Neuronal stem cell (in vitro differentiated cells): ENCODE results near the gene ZNF367.

Experiments
- DNase-seq: peaks from one replicate; pipeline ENCODE4 v3.0.0-alpha.2; 2013; ENCODE audit warnings: low spot score
- H2AFZ ChIP-seq: one replicate; pipeline ENCODE4 v1.6.1; 2013; ENCODE audit warnings: mild to moderate bottlenecking, low read length, inconsistent platforms
- H2AK5ac ChIP-seq: 2 replicates; pipeline ENCODE4 v1.6.1; 2013; ENCODE audit warnings: low read depth, mild to moderate bottlenecking, inconsistent platforms, low read length, moderate library complexity, mixed read lengths
- H2BK120ac ChIP-seq: 2 replicates; pipeline ENCODE4 v1.6.1; 2013; ENCODE audit warnings: low read depth, mild to moderate bottlenecking, inconsistent platforms, low read length, moderate library complexity, mixed read lengths
- H2BK12ac ChIP-seq: one replicate; pipeline ENCODE4 v1.6.1; 2013; ENCODE audit warnings: low read length, inconsistent platforms
- H2BK15ac ChIP-seq: 2 replicates; pipeline ENCODE4 v1.6.1; 2013; ENCODE audit warnings: mild to moderate bottlenecking, low read length, inconsistent platforms, mixed read lengths
- H2BK5ac ChIP-seq: one replicate; pipeline ENCODE4 v1.6.1; 2013; ENCODE audit warnings: inconsistent platforms, mild to moderate bottlenecking, low read length, moderate library complexity
- H3K14ac ChIP-seq: one replicate; pipeline ENCODE4 v1.6.1; 2013; ENCODE audit warnings: low read length, inconsistent platforms
- H3K18ac ChIP-seq: 2 replicates; pipeline ENCODE4 v1.6.1; 2013; ENCODE audit warnings: low read length, inconsistent platforms
- H3K23ac ChIP-seq: 2 replicates; pipeline ENCODE4 v1.6.1; 2013; ENCODE audit warnings: low read depth, mild to moderate bottlenecking, mixed read lengths, low read length, inconsistent platforms; ENCODE audit not compliant: poor library complexity
- H3K27ac ChIP-seq: replicated peaks from 3 replicates; pipeline ENCODE4 v1.5.1; 2013; ENCODE audit warnings: low read length, inconsistent platforms
- H3K27me3 ChIP-seq, 3 experiments: 2 replicates each; pipeline ENCODE4 v1.6.1; 2013; ENCODE audit warnings: low read length in 3 of 3, mild to moderate bottlenecking in 2 of 3, inconsistent platforms in 1 of 3, low read depth in 1 of 3, mixed read lengths in 1 of 3, moderate library complexity in 1 of 3; ENCODE audit not compliant: control insufficient read depth in 3 of 3, insufficient read depth in 3 of 3
- H3K36me3 ChIP-seq, 2 donors: replicated peaks in 1 of 2; 2 replicates each; pipeline ENCODE4 v1.6.1; 2013; ENCODE audit warnings: low read length in 2 of 2; ENCODE audit not compliant: control insufficient read depth in 2 of 2, insufficient read depth in 2 of 2
- H3K4ac ChIP-seq: 2 replicates; pipeline ENCODE4 v1.6.1; 2013; ENCODE audit warnings: inconsistent platforms, mild to moderate bottlenecking, low read length, moderate library complexity
- H3K4me1 ChIP-seq, 2 donors: 1 replicate in 1 of 2; 2 replicates in 1 of 2; pipeline ENCODE4 v1.6.1; 2013; ENCODE audit warnings: low read length in 2 of 2, low read depth in 1 of 2; ENCODE audit not compliant: control insufficient read depth in 2 of 2, insufficient read depth in 1 of 2
- H3K4me2 ChIP-seq: one replicate; pipeline ENCODE4 v1.6.1; 2013; ENCODE audit warnings: mild to moderate bottlenecking, low read length, inconsistent platforms; ENCODE audit not compliant: insufficient read depth, poor library complexity, severe bottlenecking
- H3K4me3 ChIP-seq, 2 donors: 2 replicates each; pipeline ENCODE4 v1.5.1; 2013; ENCODE audit warnings: low read length in 2 of 2, mild to moderate bottlenecking in 2 of 2, inconsistent platforms in 1 of 2, moderate library complexity in 1 of 2
- H3K79me1 ChIP-seq: one replicate; pipeline ENCODE4 v1.6.1; 2013; ENCODE audit warnings: low read depth, mild to moderate bottlenecking, inconsistent platforms, low read length, moderate library complexity
- H3K9ac ChIP-seq: one replicate; pipeline ENCODE4 v1.6.1; 2013; ENCODE audit warnings: mild to moderate bottlenecking, low read depth, low read length, inconsistent platforms; ENCODE audit not compliant: poor library complexity
- H3K9me3 ChIP-seq, 2 donors: replicated peaks in 1 of 2; 2 replicates each; pipeline versions ENCODE3 to v1.6.1; 2013; ENCODE audit warnings: low read length in 2 of 2, mild to moderate bottlenecking in 2 of 2, inconsistent platforms in 1 of 2, low read depth in 1 of 2, mixed read lengths in 1 of 2, moderate library complexity in 1 of 2; ENCODE audit not compliant: control insufficient read depth in 2 of 2, insufficient read depth in 1 of 2
- H4K8ac ChIP-seq: one replicate; pipeline ENCODE4 v1.6.1; 2013; ENCODE audit warnings: low read depth, mild to moderate bottlenecking, inconsistent platforms, low read length, moderate library complexity
- H4K91ac ChIP-seq: one replicate; pipeline ENCODE4 v1.6.1; 2013; ENCODE audit warnings: low read length, low read depth, mild to moderate bottlenecking, inconsistent platforms; ENCODE audit not compliant: poor library complexity
- WGBS, 2 donors: extraction: QIAGEN DNeasy Blood & Tissue Kit; methylation state at CpG; one replicate each; pipeline ENCODE4 v1.1.7; 2013; ENCODE audit warnings: missing lambda C conversion rate in 2 of 2, mixed read lengths in 1 of 2; ENCODE audit not compliant: insufficient read length in 2 of 2, insufficient replicate concordance in 1 of 2; ENCODE audit errors: extremely low coverage in 2 of 2; 5-methylcytosine and 5-hydroxymethylcytosine counted together

Gene ZNF367

GRCh38 chr9:96449845-96450612, 31.9 kb upstream of the ZNF367 start, which contains the start of gene HABP4:
Gene HABP4 (plus strand): TSS chr9:96450169. CDS start chr9:96450280, 111 bp downstream.
- H3K27me3 ChIP-seq, result no peaks in the 10 kb centered on the region
- peak within 1 kb of the TSS; percentile 62 for H2BK15ac ChIP-seq
- peak within 1 kb of the TSS; percentile 87 for H3K18ac ChIP-seq
- H3K79me1 ChIP-seq, result peaks cover 3% of the 10 kb centered on the region
- peak within 1 kb of the TSS; percentile 99 for H2AFZ ChIP-seq
- H3K14ac ChIP-seq, result peak within 1 kb of the TSS; percentile 99
- peak within 1 kb of the TSS; percentile 92 for H3K9ac ChIP-seq
- peak within 1 kb of the TSS; percentile 28 for H2AK5ac ChIP-seq
- H4K8ac ChIP-seq, result no peak within 1 kb of the TSS
- no peak within 1 kb of the TSS for H2BK12ac ChIP-seq
- H3K23ac ChIP-seq, result peak within 1 kb of the TSS; percentile 87
- no CpG with 5 or more reads among the region's 108 CpGs for WGBS, 2 donors
- H3K9me3 ChIP-seq, result no peaks in the 10 kb centered on the region
- peak within 1 kb of the TSS; percentile 71 to 99 for H3K4me3 ChIP-seq
- peak within 1 kb of the TSS; percentile 94 for H3K4me2 ChIP-seq
- H3K27ac ChIP-seq, result peak within 1 kb of the TSS; percentile 44
- H2BK120ac ChIP-seq, result peak within 1 kb of the TSS; percentile 35
- no peaks in the 10 kb centered on the region for H3K36me3 ChIP-seq
- H3K4me1 ChIP-seq, result peaks cover 3 to 8% of the 10 kb centered on the region in 2 donors
- DNase-seq, result peak; percentile 94
- no peak within 1 kb of the TSS for H2BK5ac ChIP-seq
- H3K4ac ChIP-seq, result no peak within 1 kb of the TSS
- no peak within 1 kb of the TSS for H4K91ac ChIP-seq

DNA sequence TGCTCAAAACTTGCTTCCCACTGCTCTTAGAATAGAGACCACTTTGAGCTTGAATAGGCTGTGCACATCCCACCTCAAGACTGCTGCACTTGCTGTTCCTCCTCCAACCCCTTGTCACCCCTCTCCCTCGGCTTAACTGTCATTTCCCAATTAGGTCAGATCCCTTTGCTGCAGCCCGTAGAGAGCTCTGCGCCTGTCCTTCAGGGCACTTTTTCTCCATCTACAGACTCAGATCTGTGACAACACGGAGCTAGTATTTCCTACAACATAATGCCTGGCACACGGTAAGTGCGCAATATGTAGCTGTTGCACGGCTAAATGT, 31.3 kb upstream of the ZNF367 start:
- Histone ChIP-seq H3K36me3 (no peaks in the 10 kb centered on the region), H3K18ac (no peak overlapping the region), H2BK120ac (no peak overlapping the region), H3K9ac (no peak overlapping the region), H2BK5ac (no peak overlapping the region), H3K4me2 (peak overlapping the region; percentile 87), H3K4me1 (peaks cover 3 to 8% of the 10 kb centered on the region in 2 donors), H2BK15ac (no peak overlapping the region), H4K8ac (no peak overlapping the region), H3K27me3 (no peaks in the 10 kb centered on the region), H2AFZ (peak overlapping the region; percentile 99), H3K9me3 (no peaks in the 10 kb centered on the region), H2AK5ac (no peak overlapping the region), H3K79me1 (peaks cover 3% of the 10 kb centered on the region), H4K91ac (no peak overlapping the region), H3K14ac (no peak overlapping the region), H2BK12ac (no peak overlapping the region), H3K4me3 (peak overlapping the region; percentile 71 to 76), H3K23ac (no peak overlapping the region), H3K27ac (peak overlapping the region; percentile 7), H3K4ac (no peak overlapping the region)
- WGBS, 2 donors, result no CpG with 5 or more reads among the region's 7 CpGs
- DNase-seq, result no peak

GRCh38 chr9:96448546-96449170, 30.5 kb upstream of the ZNF367 start:
- Histone ChIP-seq H3K4me1 (peaks cover 3 to 8% of the 10 kb centered on the region in 2 donors), H3K4ac (no peak overlapping the region), H3K23ac (no peak overlapping the region), H2BK12ac (no peak overlapping the region), H2BK15ac (no peak overlapping the region), H3K36me3 (no peaks in the 10 kb centered on the region), H3K9me3 (no peaks in the 10 kb centered on the region), H3K27ac (no peak overlapping the region), H3K18ac (no peak overlapping the region), H2AK5ac (no peak overlapping the region), H3K27me3 (no peaks in the 10 kb centered on the region), H3K79me1 (peaks cover 3% of the 10 kb centered on the region), H4K8ac (no peak overlapping the region), H2BK5ac (no peak overlapping the region), H3K9ac (no peak overlapping the region), H2BK120ac (no peak overlapping the region), H2AFZ (peak overlapping the region; percentile 99), H3K4me2 (no peak overlapping the region), H4K91ac (no peak overlapping the region), H3K14ac (no peak overlapping the region), H3K4me3 (no peak overlapping the region)
- WGBS, 2 donors, result no CpG with 5 or more reads among the region's 11 CpGs
- DNase-seq, result no peak

- Histone ChIP-seq H3K4me1 (peaks cover 3 to 8% of the 10 kb centered on the region in 2 donors), H3K14ac (no peak overlapping the region), H4K91ac (no peak overlapping the region), H2AK5ac (no peak overlapping the region), H3K23ac (no peak overlapping the region), H3K36me3 (no peaks in the 10 kb centered on the region), H3K79me1 (peaks cover 3% of the 10 kb centered on the region), H3K9me3 (no peaks in the 10 kb centered on the region), H2BK12ac (no peak overlapping the region), H2BK15ac (no peak overlapping the region), H3K18ac (no peak overlapping the region), H4K8ac (no peak overlapping the region), H3K9ac (no peak overlapping the region), H2AFZ (no peak overlapping the region), H3K27me3 (no peaks in the 10 kb centered on the region), H2BK120ac (no peak overlapping the region), H2BK5ac (no peak overlapping the region), H3K27ac (no peak overlapping the region), H3K4me2 (no peak overlapping the region), H3K4me3 (no peak overlapping the region), H3K4ac (no peak overlapping the region)
- WGBS, 2 donors, result no CpG with 5 or more reads among the region's 3 CpGs
- no peak for DNase-seq
Observed at GRCh38 chr9:96447406-96447805, 29.2 kb upstream of the ZNF367 start.
